Calu3 (cell line): ENCODE results near the gene TSGA10IP. TPM values are rescaled to one million over a fixed set of nuclear protein-coding genes. Genes with fewer than 3 reads are reported as not detected.

Experiments
- BruUV-seq: library from RNA; stranded (reverse); fragments of 400-500 nt; replicated peaks from 2 replicates; lab custom pipeline; 2021; lab: Mats Ljungman, UMichigan
- CTCF ChIA-PET: fragments of 300-600 bp; sonication (Branson Sonifier 250); formaldehyde crosslinking; loops from one replicate; lab custom pipeline; 2022; ENCODE audit warnings: antibody characterized with exemption; lab: Charles Lee
- DNase-seq: peaks from one replicate; pipeline ENCODE4 v3.0.0; 2022
- H3K27ac Mint-ChIP-seq: one replicate; pipeline ENCODE4 v1.8.0; 2022; ENCODE audit warnings: mixed read lengths; ENCODE audit not compliant: unreplicated experiment
- H3K27me3 Mint-ChIP-seq: one replicate; pipeline ENCODE4 v1.8.0; 2022; ENCODE audit warnings: mixed read lengths; ENCODE audit not compliant: unreplicated experiment
- H3K36me3 Mint-ChIP-seq: one replicate; pipeline ENCODE4 v1.8.0; 2022; ENCODE audit warnings: mild to moderate bottlenecking, moderate library complexity, mixed read lengths; ENCODE audit not compliant: insufficient read depth, unreplicated experiment
- H3K4me1 Mint-ChIP-seq: one replicate; pipeline ENCODE4 v1.8.0; 2022; ENCODE audit warnings: mild to moderate bottlenecking, low read depth, mixed read lengths; ENCODE audit not compliant: unreplicated experiment
- H3K4me3 Mint-ChIP-seq: one replicate; pipeline ENCODE4 v1.8.0; 2022; ENCODE audit warnings: mild to moderate bottlenecking, low read depth, moderate library complexity, mixed read lengths; ENCODE audit not compliant: unreplicated experiment
- H3K9me3 Mint-ChIP-seq: one replicate; pipeline ENCODE4 v1.8.0; 2022; ENCODE audit warnings: low read depth, mixed read lengths; ENCODE audit not compliant: unreplicated experiment
- CTCF ChIP-seq: fragments of 200-600 bp; IDR thresholded peaks from one replicate; pipeline ENCODE4 v1.8.0; 2022; ENCODE audit warnings: antibody characterized with exemption; ENCODE audit not compliant: unreplicated experiment
- intact Hi-C: fragments of 100-400 bp; cut with micrococcal nuclease; formaldehyde crosslinking; loops from one replicate; pipeline ENCODE4 v1.10.0; 2022; ENCODE audit not compliant: unreplicated experiment
- total RNA-seq: library from RNA; stranded (reverse); gene quantifications from 2 replicates; pipeline ENCODE4 v1.2.3, GENCODE V29; 2022

The TSGA10IP gene
- total RNA-seq, 1 experiment from 2014 or later = not detected

GRCh38 chr11:65928667-65929066 is 16.6 kb upstream of the TSGA10IP start:
- CTCF ChIA-PET = no interaction called here
- TF ChIP-seq CTCF = no peak
- DNase-seq = no peak
- BruUV-seq = no TSS peak
- no peaks in the 10 kb centered on the region for H3K27me3 Mint-ChIP-seq
- no peaks in the 10 kb centered on the region for H3K4me1 Mint-ChIP-seq
- intact Hi-C loops = no loop called here
- no peak overlapping the region for H3K4me3 Mint-ChIP-seq
- H3K9me3 Mint-ChIP-seq = no peaks in the 10 kb centered on the region
- H3K36me3 Mint-ChIP-seq = peaks cover 28% of the 10 kb centered on the region
- H3K27ac Mint-ChIP-seq = no peak overlapping the region

GRCh38 chr11:65931773-65932557 is 13.3 kb upstream of the TSGA10IP start:
- no TSS peak for BruUV-seq
- intact Hi-C loops = no loop called here
- peaks cover 2% of the 10 kb centered on the region for H3K27me3 Mint-ChIP-seq

GRCh38 chr11:65932558-65932919 is 12.7 kb upstream of the TSGA10IP start:
- no peak for TF ChIP-seq CTCF
- H3K27me3 Mint-ChIP-seq = peaks cover 8% of the 10 kb centered on the region
- no peak overlapping the region for H3K4me3 Mint-ChIP-seq
- no peaks in the 10 kb centered on the region for H3K4me1 Mint-ChIP-seq
- CTCF ChIA-PET = interaction anchor here (1.4 to 1.9 kb wide), 3 partner anchors 42 to 48 kb away, joined by 7 to 11 read pairs (median 9); partner anchors contain the start of genes CCDC85B and FIBP
- BruUV-seq = no TSS peak
- intact Hi-C loops = no loop called here
- peak; percentile 31 for DNase-seq
- H3K27ac Mint-ChIP-seq = no peak overlapping the region
- no peaks in the 10 kb centered on the region for H3K9me3 Mint-ChIP-seq
- H3K36me3 Mint-ChIP-seq = peaks cover 13% of the 10 kb centered on the region

More at GRCh38 chr11:65931773-65932557, 13.3 kb upstream of the TSGA10IP start:
- DNase-seq = no peak
- Mint-ChIP-seq H3K9me3 (no peaks in the 10 kb centered on the region), H3K4me3 (no peak overlapping the region), H3K36me3 (peaks cover 18% of the 10 kb centered on the region), H3K27ac (no peak overlapping the region), H3K4me1 (no peaks in the 10 kb centered on the region)
- CTCF ChIA-PET = interaction anchor here (1.4 to 1.9 kb wide), 3 partner anchors 42 to 47 kb away, joined by 7 to 11 read pairs (median 9); partner anchors contain the start of genes CCDC85B and FIBP
- TF ChIP-seq CTCF = no peak

GRCh38 chr11:65934014-65934413 is 11.3 kb upstream of the TSGA10IP start:
- intact Hi-C loops = no loop called here
- no peak for TF ChIP-seq CTCF
- BruUV-seq = no TSS peak
- Mint-ChIP-seq H3K36me3 (peaks cover 4% of the 10 kb centered on the region), H3K4me1 (no peaks in the 10 kb centered on the region), H3K27me3 (peaks cover 15% of the 10 kb centered on the region), H3K4me3 (no peak overlapping the region), H3K27ac (no peak overlapping the region), H3K9me3 (no peaks in the 10 kb centered on the region)
- CTCF ChIA-PET = interaction anchor here (0.6 to 0.7 kb wide), 2 partner anchors 27 to 1597 kb away, joined by 3 to 4 read pairs; no protein-coding TSS in a partner anchor
- no peak for DNase-seq
